SKM-1 treated with dmso at 0.1 percent for 144 hours (cell line): Measurements from ENCODE around the gene CAD.
A peak's percentile ranks its signal among the peaks of the same experiment; 100 is the strongest.

Source experiments
- DNase-seq: peaks from one replicate; lab custom pipeline; 2025; ENCODE audit not compliant: unreplicated experiment; lab: John Stamatoyannopoulos, UW

The CAD gene

DNA sequence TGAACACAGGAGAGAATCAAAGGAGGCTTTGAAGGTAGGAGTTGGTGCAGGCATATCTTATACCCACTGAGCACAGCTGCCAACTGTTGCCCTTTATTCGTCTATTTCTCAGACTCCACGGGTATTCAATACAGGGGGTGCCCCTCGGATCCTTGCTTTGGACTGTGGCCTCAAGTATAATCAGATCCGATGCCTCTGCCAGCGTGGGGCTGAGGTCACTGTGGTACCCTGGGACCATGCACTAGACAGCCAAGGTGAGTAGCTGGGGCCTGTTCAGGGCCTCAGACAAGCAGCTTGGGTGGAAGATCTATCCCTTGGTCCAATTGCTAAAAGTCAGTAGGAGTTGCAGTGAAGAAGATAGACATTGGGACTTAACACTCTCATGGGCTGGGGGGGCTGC lies 5.2 kb downstream of the CAD start:
- DNase-seq = no peak

GRCh38 chr2:27223416-27223815 lies 6.2 kb downstream of the CAD start:
- DNase-seq = no peak

DNA sequence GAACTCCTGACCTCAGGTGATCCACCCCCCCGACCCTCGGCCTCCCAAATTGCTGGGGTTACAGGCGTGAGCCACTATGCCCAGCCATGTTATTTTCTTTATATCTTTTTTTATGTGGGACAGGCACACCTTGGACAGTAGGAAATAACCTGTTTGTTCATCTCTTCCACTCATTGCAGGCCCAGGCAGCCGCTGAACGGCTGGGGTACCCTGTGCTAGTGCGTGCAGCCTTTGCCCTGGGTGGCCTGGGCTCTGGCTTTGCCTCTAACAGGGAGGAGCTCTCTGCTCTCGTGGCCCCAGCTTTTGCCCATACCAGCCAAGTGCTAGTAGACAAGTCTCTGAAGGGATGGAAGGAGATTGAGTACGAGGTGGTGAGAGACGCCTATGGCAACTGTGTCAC lies 8.4 kb downstream of the CAD start:
- no peak for DNase-seq

DNA sequence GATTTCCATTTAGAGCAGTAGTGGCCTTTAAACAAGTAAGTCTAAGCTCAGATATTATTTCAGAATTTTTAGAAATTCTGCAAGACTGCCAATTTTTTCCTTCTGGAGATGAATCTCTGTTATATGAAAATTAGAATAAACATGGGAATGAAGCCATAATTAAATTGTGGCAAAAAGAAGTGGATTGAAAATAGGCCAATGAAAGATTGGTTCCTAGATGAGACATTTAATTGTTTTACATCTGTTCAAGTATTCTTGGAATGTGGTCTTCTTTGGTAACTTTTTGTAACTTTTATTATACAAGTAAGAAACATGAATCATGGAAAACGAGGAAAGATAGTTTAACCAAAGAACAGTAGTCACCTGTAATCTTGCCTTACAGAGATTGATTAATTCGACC lies 10.3 kb downstream of the CAD start:
- no peak for DNase-seq

- no peak for DNase-seq
Measured at GRCh38 chr2:27231921-27232320, 14.8 kb downstream of the CAD start.

GRCh38 chr2:27233341-27233740 lies 16.2 kb downstream of the CAD start:
- DNase-seq = no peak

GRCh38 chr2:27236136-27236535 lies 19.0 kb downstream of the CAD start:
- no peak for DNase-seq

- DNase-seq = no peak
Measured at GRCh38 chr2:27236626-27237025, 19.5 kb downstream of the CAD start.

GRCh38 chr2:27237341-27237945 lies 20.3 kb downstream of the CAD start:
- no peak for DNase-seq

- DNase-seq = no peak
Measured at GRCh38 chr2:27238976-27239375, 21.8 kb downstream of the CAD start.

- no peak for DNase-seq
Measured at GRCh38 chr2:27240406-27240805, 23.2 kb downstream of the CAD start.

- no peak for DNase-seq
Measured at GRCh38 chr2:27241761-27242613, 24.8 kb downstream of the CAD start.

- no peak for DNase-seq
Measured at GRCh38 chr2:27242614-27242951, 25.4 kb downstream of the CAD start.

DNA sequence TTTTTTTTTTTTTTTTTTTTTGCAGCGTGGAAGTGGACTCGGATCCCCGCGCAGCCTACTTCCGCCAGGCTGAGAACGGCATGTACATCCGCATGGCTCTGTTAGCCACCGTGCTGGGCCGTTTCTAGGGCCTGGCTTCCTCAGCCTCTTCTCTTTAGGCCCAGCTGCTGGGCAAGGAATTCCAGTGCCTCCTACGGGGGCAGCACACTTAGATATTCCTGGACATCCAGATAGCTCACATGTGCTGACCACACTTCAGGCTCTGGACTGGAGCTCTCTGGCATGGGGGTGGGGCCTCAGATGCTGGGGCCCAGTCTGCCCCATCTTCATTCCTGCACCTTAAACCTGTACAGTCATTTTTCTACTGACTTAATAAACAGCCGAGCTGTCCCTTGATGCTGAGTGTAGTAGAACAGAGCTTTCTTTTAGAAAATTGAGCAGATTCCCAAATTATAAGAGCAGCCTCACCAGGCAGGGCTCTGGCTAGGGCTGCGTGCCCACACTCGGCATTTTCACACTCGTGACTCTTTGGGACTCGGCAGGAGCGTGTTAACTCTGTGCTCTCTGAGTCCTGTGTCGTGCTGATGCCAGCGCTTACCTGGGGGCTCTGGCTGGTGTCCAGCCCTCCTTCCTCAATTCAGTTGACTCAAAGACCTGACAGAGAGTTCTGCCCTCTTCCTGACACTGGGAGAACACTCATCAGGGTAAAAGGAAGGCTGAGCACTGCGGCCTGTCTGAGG lies 26.4 kb downstream of the CAD start:
- DNase-seq = no peak

DNA sequence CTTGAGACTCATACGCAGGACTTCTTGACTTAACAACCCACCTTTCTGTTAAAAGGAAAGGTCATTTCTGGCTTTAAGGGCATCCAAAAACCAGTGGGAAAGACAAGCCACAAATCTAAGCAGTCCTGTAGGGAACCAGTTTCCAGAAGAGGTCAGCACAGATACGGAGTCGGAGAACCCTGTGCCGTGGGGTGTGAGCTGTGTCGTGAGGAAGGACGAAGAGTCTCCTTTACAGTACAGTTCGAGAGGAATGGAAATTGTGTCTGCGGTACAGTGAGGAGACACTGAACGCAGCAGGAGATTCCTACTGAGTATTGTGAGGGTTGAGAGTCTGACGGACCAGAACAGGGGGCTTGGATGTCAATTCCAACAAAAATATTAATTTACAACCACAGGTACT lies 27.9 kb downstream of the CAD start:
- no peak for DNase-seq

GRCh38 chr2:27245626-27246025 lies 28.5 kb downstream of the CAD start:
- no peak for DNase-seq

DNA sequence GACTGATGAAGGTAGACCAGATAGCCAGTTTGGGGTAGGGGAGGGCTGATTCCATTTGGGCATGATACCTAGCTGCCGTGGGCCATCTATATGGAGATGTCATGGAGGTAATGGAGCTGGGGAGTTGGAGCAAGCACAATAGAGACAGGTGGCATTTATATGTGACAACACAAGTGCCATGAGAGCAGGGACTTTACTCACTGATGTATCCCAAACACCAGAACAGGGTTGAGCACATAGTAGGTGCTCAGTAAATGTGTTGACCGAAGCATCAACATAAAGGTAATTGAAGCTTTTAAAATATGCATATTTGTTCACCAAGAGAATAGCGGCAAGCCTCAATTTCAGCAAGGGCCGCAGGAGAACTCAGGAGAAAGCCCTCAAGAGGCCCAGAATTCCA lies 30.7 kb downstream of the CAD start:
- no peak for DNase-seq

GRCh38 chr2:27249159-27249890 lies 32.2 kb downstream of the CAD start:
- no peak for DNase-seq

- peak; percentile 59 for DNase-seq
Measured at GRCh38 chr2:27249891-27250651, 32.9 kb downstream of the CAD start.

DNA sequence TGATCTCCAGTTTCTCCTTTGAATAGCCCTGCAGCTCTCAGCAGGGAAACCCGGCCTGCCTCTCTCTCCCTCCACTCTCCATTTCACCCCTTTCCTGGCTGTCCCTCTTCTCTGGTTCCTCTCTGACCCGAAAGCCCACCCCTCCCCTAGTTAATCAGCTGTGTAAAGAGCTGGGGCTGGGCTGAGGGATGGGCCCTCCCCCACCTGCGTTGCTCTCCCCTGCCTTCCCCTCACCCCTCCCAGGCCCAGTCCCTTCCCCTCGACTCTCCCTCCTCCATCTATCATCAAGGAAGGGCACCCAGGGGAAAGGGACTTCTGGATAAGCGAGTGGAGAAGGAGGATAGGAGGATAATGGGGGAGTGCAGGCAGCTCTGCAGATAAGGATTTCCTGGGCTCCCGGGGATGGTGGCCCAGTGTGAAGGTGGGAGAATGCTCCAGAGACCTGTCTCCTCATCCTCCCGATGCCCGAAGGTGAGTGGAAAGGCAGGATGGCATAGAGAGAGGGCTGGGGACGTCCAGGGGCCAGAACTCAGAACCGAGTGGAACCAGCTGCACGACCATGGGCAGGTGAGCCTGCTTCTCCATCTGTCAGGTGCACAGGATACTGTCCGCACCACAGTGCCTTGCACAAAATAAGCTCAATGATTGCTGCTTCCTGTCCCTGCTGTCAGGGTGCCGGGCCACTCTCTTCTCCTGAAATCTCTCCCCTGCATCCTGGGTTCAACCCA lies 33.6 kb downstream of the CAD start:
- DNase-seq = no peak
